H1 (cell line): ENCODE results near the gene OSBPL9. TPM values are rescaled to one million over a fixed set of nuclear protein-coding genes. Genes with fewer than 3 reads are reported as not detected.

Experiments
- CTCF ChIP-seq, 3 experiments: IDR thresholded peaks; 1 replicate in 2 of 3; 2 replicates in 1 of 3; pipeline versions ENCODE4 v1.5.1 to v1.6.1; 2011; ENCODE audit warnings: low read length in 3 of 3, mild to moderate bottlenecking in 3 of 3, inconsistent platforms in 2 of 3, low read depth in 1 of 3, moderate library complexity in 1 of 3; ENCODE audit not compliant: insufficient read depth in 1 of 3; ENCODE audit errors: control extremely low read depth in 1 of 3
- EZH2 ChIP-seq: fragments of 200-600 bp; sonication (generic); IDR thresholded peaks from 2 replicates; pipeline ENCODE4 v1.7.1; 2012; ENCODE audit warnings: low read depth, mild to moderate bottlenecking, moderate library complexity, low read length, inconsistent platforms; ENCODE audit not compliant: severe bottlenecking
- SIN3A ChIP-seq, 2 experiments: IDR thresholded peaks in 1 of 2; conservative IDR thresholded peaks in 1 of 2; 2 replicates each; pipeline ENCODE4 v1.6.1; 2011 to 2012; ENCODE audit warnings: low read length in 2 of 2, improper control_type of control experiment in 1 of 2, low read depth in 1 of 2, mild to moderate bottlenecking in 1 of 2
- SP2 ChIP-seq: IDR thresholded peaks from 2 replicates; pipeline ENCODE4 v1.6.1; 2012; ENCODE audit warnings: mild to moderate bottlenecking, low read length, inconsistent platforms
- SRF ChIP-seq: IDR thresholded peaks from 2 replicates; pipeline ENCODE4 v1.6.1; 2011; ENCODE audit warnings: mild to moderate bottlenecking, low read depth, low read length, moderate library complexity
- polyA plus RNA-seq, 7 experiments: library from polyadenylated mRNA; depleted of rRNA in 3 of 7; stranded (reverse) in 5 of 7; unstranded in 2 of 7; fragments of >200 nt in 5 of 7; fragments of 200-250 nt in 2 of 7; gene quantifications; 1 replicate in 5 of 7; 2 replicates in 1 of 7; 4 replicates in 1 of 7; pipeline versions ENCODE4 v1.2.1 to v1.2.3, GENCODE V29; 2011 to 2013; ENCODE audit warnings: missing spikeins in 2 of 7, mixed read lengths in 2 of 7
- total RNA-seq: library from RNA; stranded (reverse); fragmentation: NEBNext Ultra II Directional; extraction: Animal tissue kit (Norgen Biotek cat#: 25700); gene quantifications from 2 replicates; pipeline ENCODE4 v1.2.1, GENCODE V29; 2021

The OSBPL9 gene
- total and polyA plus RNA-seq, 2 of the 8 experiments (the other 6 are each of a cell fraction or from before 2014, with no cell fraction given) = 58.2 to 71.6 TPM

DNA sequence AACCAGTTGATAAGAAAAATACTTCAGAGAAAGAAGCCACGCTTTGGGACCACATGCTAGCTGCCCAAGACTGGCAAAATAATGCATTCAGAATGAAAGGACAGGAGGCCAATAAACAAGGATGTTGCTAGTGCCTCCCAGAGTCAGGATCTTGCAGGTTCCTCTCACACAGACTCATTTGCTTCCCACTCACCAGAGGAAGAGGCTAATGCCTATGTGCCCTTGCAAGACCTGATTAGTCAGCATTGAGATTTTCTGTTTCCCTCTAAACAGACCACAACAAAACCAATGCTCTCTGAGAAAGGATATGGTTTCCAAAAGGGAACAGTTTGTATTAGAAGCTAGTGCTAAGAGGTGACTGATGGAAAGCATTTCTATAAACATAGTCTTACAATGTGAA lies 176.0 kb downstream of the OSBPL9 start (continued):
- TF ChIP-seq CTCF (IDR thresholded peaks at IDR 0.05; ENCODE audit: control extremely low read depth in 1 of 3, insufficient read depth in 1 of 3, low read depth in 1 of 3, low read length in 3 of 3) (no peak), EZH2 (no peak), SP2 (no peak), SRF (no peak), SIN3A (conservative IDR thresholded peaks at IDR 0.05 in 1 of 2, IDR thresholded peaks at IDR 0.05 in 1 of 2; ENCODE audit: low read depth in 1 of 2, low read length in 2 of 2) (no peak)
